Fibroblast of lung (primary cell): ENCODE data around the gene PLCG1. TPM values are rescaled to one million over a fixed set of nuclear protein-coding genes. Genes with fewer than 3 reads are reported as not detected.

Experiments
- DNase-seq, 2 donors: peaks; one replicate each; pipeline versions ENCODE4 v3.0.0 to v3.0.0-alpha.2; 2010; ENCODE audit warnings: low read depth in 2 of 2
- H2AFZ ChIP-seq: 2 replicates; pipeline ENCODE4 v1.5.1; 2012; ENCODE audit warnings: low read length, control low read depth, inconsistent platforms
- H3K27ac ChIP-seq: 2 replicates; pipeline ENCODE4 v1.5.1; 2011; ENCODE audit warnings: low read length, control low read depth; ENCODE audit not compliant: insufficient read depth
- H3K27me3 ChIP-seq: 2 replicates; pipeline ENCODE4 v1.5.1; 2011; ENCODE audit warnings: mild to moderate bottlenecking, low read length; ENCODE audit not compliant: control insufficient read depth, insufficient read depth
- H3K36me3 ChIP-seq: 2 replicates; pipeline ENCODE4 v1.5.1; 2011; ENCODE audit warnings: low read length; ENCODE audit not compliant: control insufficient read depth, insufficient read depth
- H3K4me1 ChIP-seq: 2 replicates; pipeline ENCODE4 v1.5.1; 2011; ENCODE audit warnings: low read length; ENCODE audit not compliant: control insufficient read depth, insufficient read depth; ENCODE audit errors: extremely low read depth
- H3K4me2 ChIP-seq: 2 replicates; pipeline ENCODE4 v1.5.1; 2011; ENCODE audit warnings: low read length, control low read depth; ENCODE audit not compliant: insufficient read depth; ENCODE audit errors: extremely low read depth
- H3K4me3 ChIP-seq, 4 experiments: fragments of 200-600 bp in 1 of 4; sonication (generic) in 1 of 4; replicated peaks in 1 of 4; 2 replicates each; pipeline ENCODE4 v1.5.1; 2011 to 2016; ENCODE audit warnings: low read length in 4 of 4, low read depth in 3 of 4, mild to moderate bottlenecking in 3 of 4, control low read depth in 2 of 4, inconsistent platforms in 1 of 4, mixed read lengths in 1 of 4; ENCODE audit not compliant: insufficient read depth in 1 of 4; ENCODE audit errors: control extremely low read depth in 1 of 4
- H3K79me2 ChIP-seq: 2 replicates; pipeline ENCODE4 v1.5.1; 2012; ENCODE audit warnings: mild to moderate bottlenecking, low read length, inconsistent platforms; ENCODE audit not compliant: control insufficient read depth, insufficient read depth
- H3K9ac ChIP-seq: 2 replicates; pipeline ENCODE4 v1.5.1; 2011; ENCODE audit warnings: mild to moderate bottlenecking, low read length, control low read depth; ENCODE audit not compliant: insufficient read depth
- H3K9me3 ChIP-seq: 2 replicates; pipeline ENCODE4 v1.5.1; 2012; ENCODE audit warnings: low read depth, low read length; ENCODE audit not compliant: control insufficient read depth, insufficient read depth
- H4K20me1 ChIP-seq: 2 replicates; pipeline ENCODE4 v1.5.1; 2011; ENCODE audit warnings: low read length; ENCODE audit not compliant: control insufficient read depth, insufficient read depth; ENCODE audit errors: extremely low read depth
- CTCF ChIP-seq, 2 donors: IDR thresholded peaks in 1 of 2; conservative IDR thresholded peaks in 1 of 2; 1 replicate in 1 of 2; 2 replicates in 1 of 2; pipeline ENCODE4 v1.5.1; 2011 to 2012; ENCODE audit warnings: low read length in 2 of 2, control low read depth in 1 of 2, inconsistent platforms in 1 of 2, low read depth in 1 of 2, mild to moderate bottlenecking in 1 of 2
- EZH2 ChIP-seq: IDR thresholded peaks from 2 replicates; pipeline ENCODE4 v1.5.1; 2012; ENCODE audit warnings: low read length, control low read depth, mild to moderate bottlenecking; ENCODE audit errors: missing control alignments
- polyA plus RNA-seq, 2 donors: library from polyadenylated mRNA; depleted of rRNA in 1 of 2; stranded (reverse) in 1 of 2; unstranded in 1 of 2; fragments of >200 nt; gene quantifications; 2 replicates each; pipeline ENCODE4 v1.2.1, GENCODE V29; 2011 to 2012; ENCODE audit warnings: missing spikeins in 1 of 2
- total RNA-seq: library from RNA; depleted of rRNA; stranded (reverse); fragments of >200 nt; gene quantifications from 2 replicates; pipeline ENCODE4 v1.2.1, GENCODE V29; 2014

The PLCG1 gene
- total and polyA plus RNA-seq, 2 donors (not counting 1 experiment from before 2014, with no cell fraction given), result 24.5 to 86.2 TPM

- no peak for DNase-seq
- Histone ChIP-seq H2AFZ (no peak overlapping the region), H3K4me3 (no peak overlapping the region), H3K4me2 (no peak overlapping the region), H3K9ac (no peak overlapping the region), H3K36me3 (peaks cover 1% of the 10 kb centered on the region), H3K79me2 (peaks cover 11% of the 10 kb centered on the region), H3K4me1 (peaks cover 17% of the 10 kb centered on the region), H4K20me1 (no peaks in the 10 kb centered on the region), H3K27me3 (no peaks in the 10 kb centered on the region), H3K27ac (no peak overlapping the region), H3K9me3 (no peaks in the 10 kb centered on the region)
- TF ChIP-seq EZH2, result no peak
- TF ChIP-seq CTCF (conservative IDR thresholded peaks at IDR 0.05 in 1 of 2, IDR thresholded peaks at IDR 0.05 in 1 of 2; ENCODE audit: low read depth in 1 of 2, low read length in 2 of 2), result no peak
Measured at GRCh38 chr20:41179961-41180360, 42.6 kb downstream of the PLCG1 start.

- Histone ChIP-seq H4K20me1 (no peaks in the 10 kb centered on the region), H3K79me2 (peaks cover 11% of the 10 kb centered on the region), H3K9ac (no peak overlapping the region), H2AFZ (no peak overlapping the region), H3K36me3 (peaks cover 1% of the 10 kb centered on the region), H3K9me3 (no peaks in the 10 kb centered on the region), H3K4me3 (no peak overlapping the region), H3K27ac (no peak overlapping the region), H3K4me1 (peaks cover 17% of the 10 kb centered on the region), H3K27me3 (no peaks in the 10 kb centered on the region), H3K4me2 (no peak overlapping the region)
- TF ChIP-seq EZH2 (no peak), CTCF (conservative IDR thresholded peaks at IDR 0.05 in 1 of 2, IDR thresholded peaks at IDR 0.05 in 1 of 2; ENCODE audit: low read depth in 1 of 2, low read length in 2 of 2) (no peak)
- no peak for DNase-seq
Measured at GRCh38 chr20:41180599-41181333, 43.4 kb downstream of the PLCG1 start.

- H3K4me3 ChIP-seq, result no peak overlapping the region
- H3K27me3 ChIP-seq, result no peaks in the 10 kb centered on the region
- H3K9me3 ChIP-seq, result no peaks in the 10 kb centered on the region
- no peak for TF ChIP-seq CTCF (conservative IDR thresholded peaks at IDR 0.05 in 1 of 2, IDR thresholded peaks at IDR 0.05 in 1 of 2; ENCODE audit: low read depth in 1 of 2, low read length in 2 of 2)
- no peak for TF ChIP-seq EZH2
- H3K79me2 ChIP-seq, result peaks cover 11% of the 10 kb centered on the region
- H3K4me1 ChIP-seq, result peaks cover 17% of the 10 kb centered on the region
- H3K36me3 ChIP-seq, result peaks cover 1% of the 10 kb centered on the region
- no peak overlapping the region for H3K4me2 ChIP-seq
- DNase-seq, result no peak
- no peaks in the 10 kb centered on the region for H4K20me1 ChIP-seq
- H3K27ac ChIP-seq, result no peak overlapping the region
- H3K9ac ChIP-seq, result no peak overlapping the region
- H2AFZ ChIP-seq, result no peak overlapping the region
Measured at GRCh38 chr20:41181567-41181966, 44.2 kb downstream of the PLCG1 start.
